ENCODE data around the gene ZNF606.

ZNF606 gene

DNA sequence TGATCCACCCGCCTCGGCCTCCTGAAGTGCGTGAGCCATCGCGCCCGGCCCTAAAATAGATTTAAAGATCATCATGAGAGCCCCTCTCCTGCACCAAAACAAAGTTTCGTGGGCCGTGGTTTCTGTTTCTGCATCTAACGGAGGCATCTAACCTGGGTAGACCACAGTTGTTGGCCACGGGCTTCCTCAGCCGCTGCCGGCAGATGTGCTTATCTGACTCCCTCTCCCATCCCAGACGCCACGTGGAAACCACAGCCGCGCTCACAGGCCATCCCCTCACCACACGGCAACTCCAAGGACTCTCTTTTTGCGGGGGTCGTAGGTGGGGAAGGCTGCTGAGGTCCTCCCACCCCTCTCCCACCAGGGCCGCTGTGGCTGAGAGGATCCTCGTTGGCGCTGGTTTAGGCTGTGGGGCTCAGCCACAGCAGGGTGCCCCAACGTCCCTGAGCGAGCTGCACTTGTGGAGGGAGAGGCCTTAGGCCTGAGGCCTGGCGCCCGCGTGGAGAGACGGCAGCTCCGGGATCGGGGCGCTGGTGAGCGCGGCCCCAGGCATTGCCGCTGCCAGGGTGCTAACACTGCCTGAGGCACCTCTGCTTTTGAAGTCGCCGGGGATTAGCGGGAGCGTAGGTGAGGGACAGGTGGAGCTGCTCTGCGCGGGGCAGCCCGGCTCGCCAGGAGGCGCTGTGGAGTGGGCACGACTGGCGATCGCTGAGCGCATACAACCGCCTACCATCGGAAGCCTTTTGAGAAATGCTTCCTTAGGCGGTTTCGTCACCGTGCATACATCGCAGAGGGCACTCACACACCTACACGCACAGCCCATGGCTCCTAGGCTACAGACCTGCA is 40.1 kb upstream of the ZNF606 start:
- TF ChIP-seq, protein P1, sequence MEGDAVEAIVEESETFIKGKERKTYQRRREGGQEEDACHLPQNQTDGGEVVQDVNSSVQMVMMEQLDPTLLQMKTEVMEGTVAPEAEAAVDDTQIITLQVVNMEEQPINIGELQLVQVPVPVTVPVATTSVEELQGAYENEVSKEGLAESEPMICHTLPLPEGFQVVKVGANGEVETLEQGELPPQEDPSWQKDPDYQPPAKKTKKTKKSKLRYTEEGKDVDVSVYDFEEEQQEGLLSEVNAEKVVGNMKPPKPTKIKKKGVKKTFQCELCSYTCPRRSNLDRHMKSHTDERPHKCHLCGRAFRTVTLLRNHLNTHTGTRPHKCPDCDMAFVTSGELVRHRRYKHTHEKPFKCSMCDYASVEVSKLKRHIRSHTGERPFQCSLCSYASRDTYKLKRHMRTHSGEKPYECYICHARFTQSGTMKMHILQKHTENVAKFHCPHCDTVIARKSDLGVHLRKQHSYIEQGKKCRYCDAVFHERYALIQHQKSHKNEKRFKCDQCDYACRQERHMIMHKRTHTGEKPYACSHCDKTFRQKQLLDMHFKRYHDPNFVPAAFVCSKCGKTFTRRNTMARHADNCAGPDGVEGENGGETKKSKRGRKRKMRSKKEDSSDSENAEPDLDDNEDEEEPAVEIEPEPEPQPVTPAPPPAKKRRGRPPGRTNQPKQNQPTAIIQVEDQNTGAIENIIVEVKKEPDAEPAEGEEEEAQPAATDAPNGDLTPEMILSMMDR (conservative IDR thresholded peaks at IDR 0.05): no peak
- TF ChIP-seq ZFX (IDR thresholded peaks at IDR 0.05): no peak

DNA sequence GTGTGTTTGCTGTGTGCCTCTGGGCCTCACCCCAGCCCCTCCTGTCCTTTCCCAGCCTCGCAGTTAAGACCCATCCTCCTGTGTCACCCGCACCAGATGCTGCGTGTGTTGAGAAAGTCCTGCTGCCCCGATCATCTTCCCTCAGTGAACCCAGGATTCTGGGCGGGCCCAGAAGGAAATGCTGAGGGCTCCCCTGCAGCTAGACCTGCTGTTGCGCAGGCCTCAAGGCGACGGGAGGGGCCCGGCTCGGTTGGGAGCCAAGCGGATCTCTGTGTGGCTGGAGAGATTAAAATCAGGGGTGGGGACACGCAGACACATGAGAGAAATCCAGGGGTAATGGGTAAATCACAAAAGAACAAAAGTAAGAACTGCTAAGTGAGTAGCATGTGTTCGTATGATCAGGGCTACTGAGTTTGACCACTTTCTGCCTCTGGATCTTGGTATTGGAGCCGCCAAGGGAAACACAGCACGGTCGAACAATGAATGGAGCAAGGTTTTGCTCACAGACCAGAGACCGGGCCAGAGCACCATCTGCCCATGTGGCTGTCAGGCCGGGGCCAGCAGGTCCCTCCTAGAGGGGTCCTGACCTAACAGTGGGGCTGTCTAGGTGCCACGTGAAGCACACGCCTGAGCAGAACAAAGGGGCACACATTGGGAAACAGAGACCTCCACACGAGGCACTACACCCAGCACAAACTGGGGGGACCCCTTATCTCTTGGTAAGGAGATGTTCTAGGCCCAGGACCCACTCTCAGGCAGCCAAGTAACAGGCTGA is 38.3 kb upstream of the ZNF606 start:
- no peak overlapping the region for H3K27ac ChIP-seq
- no peak for TF ChIP-seq ZFX (IDR thresholded peaks at IDR 0.05)
- TF ChIP-seq, protein P1 (conservative IDR thresholded peaks at IDR 0.05): no peak

More for the DNA sequence above, 40.1 kb upstream of the ZNF606 start:
- H3K27ac ChIP-seq: no peak overlapping the region

DNA sequence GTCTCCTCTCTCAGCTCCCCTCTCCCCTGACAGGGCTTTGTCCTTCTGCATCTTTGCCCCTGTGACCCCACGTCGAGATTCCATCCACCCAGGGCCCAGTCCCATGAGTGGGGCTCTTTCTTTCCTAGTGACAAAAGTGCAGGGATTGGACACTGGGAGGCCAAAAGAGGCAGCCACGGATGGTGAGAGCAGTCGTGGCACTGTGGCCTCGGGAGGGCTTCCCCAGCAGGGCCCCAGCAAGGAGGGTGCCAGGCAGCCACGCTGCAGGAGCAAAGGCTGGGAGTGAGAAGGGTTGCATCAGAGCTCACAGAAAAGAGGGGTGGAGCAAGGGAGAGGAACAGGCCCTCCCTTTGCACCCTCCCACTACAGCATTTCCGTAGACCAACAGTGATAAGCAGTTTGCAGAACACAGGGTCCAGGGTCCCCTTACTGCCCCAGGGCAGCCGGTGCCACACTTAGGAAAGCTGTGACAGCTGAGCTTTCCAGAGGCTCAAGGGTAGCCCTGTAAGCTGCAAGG is 36.1 kb upstream of the ZNF606 start:
- H3K27ac ChIP-seq: no peak overlapping the region
- TF ChIP-seq, protein P1 (conservative IDR thresholded peaks at IDR 0.05): no peak

DNA sequence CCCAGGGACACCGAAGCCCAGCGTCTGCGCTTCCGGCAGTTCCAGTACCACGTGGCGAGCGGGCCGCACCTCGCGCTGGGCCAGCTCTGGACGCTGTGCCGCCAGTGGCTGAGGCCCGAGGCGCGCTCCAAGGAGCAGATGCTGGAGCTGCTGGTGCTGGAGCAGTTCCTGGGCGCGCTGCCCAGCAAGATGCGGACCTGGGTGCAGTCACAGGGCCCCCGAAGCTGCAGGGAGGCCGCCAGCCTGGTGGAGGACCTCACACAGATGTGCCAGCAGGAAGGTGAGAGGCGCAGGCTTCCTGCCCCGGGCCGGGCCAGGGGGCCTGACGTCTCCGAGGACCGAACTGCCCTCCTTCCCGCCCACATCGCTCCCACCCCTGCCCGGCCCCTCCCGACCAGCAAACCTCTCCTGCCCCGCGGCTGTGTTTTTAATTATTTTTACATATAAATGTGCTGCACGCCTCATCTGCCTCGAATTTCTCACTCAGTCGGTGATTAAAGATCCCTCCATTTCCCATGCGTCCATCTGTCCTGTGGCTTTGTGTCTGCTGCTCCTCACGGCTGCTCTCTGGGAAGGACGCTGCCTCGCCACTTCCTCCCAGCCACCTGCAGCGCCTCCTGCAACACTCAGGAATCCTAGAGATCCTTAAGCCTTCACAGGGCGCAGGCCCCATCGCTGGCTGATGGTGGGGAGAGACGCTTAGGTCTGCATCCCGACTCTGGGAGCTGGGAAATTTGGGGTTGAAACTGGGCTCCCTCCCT is 35.5 kb upstream of the ZNF606 start:
- TF ChIP-seq, protein P1 (conservative IDR thresholded peaks at IDR 0.05): no peak
- no peak for TF ChIP-seq ZFX (IDR thresholded peaks at IDR 0.05)
- no peak overlapping the region for H3K27ac ChIP-seq

DNA sequence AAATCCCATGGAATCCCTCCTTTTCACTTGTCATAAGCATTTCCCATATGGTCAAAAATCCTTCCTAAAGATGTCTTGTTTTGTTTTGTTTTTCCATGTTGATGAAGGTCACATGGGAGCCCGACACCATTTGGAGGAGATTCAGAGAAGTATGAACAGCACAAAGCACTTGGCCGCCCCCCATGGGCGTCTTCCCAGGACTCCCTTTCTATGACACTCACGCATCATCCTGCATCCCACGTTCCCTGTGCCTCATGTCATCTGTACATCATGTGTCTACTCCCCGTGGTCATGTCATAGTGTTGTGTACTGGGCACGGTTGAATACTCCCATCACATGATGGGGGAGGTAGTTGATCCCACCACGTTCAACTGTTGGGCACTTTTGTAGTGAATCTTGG is 33.2 kb upstream of the ZNF606 start:
- no peak overlapping the region for H3K27ac ChIP-seq
- TF ChIP-seq, protein P1 (conservative IDR thresholded peaks at IDR 0.05): no peak
- no peak for TF ChIP-seq ZFX (IDR thresholded peaks at IDR 0.05)

DNA sequence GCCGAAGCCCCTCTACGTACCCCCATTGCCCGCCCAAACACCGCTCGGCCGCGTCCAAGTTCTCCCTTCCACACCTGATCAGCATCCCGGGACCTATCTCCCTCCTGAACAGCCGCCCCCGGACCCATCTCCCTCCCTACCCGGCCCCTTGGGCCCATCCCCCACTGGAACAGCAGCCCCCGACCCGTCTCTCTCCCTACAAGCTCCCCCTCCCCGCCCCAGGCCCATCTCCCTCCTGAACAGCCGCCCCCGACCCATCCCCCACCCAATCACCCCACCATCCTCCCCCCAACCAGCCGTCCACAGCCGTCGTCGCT is 31.8 kb upstream of the ZNF606 start:
- TF ChIP-seq, protein P1 (conservative IDR thresholded peaks at IDR 0.05): no peak
- no peak for TF ChIP-seq ZFX (IDR thresholded peaks at IDR 0.05)
- H3K27ac ChIP-seq: no peak overlapping the region

Data from C4-2B (cell line).